HG03354 (cell line): ENCODE data around the gene SEC14L2.

ENCODE experiments used
- ATAC-seq: cut with Tn5 transposase; IDR thresholded peaks from one replicate; pipeline ENCODE4 v1.9.1; 2021; ENCODE audit warnings: mild to moderate bottlenecking; ENCODE audit not compliant: unreplicated experiment, poor library complexity, severe bottlenecking

The SEC14L2 gene

DNA sequence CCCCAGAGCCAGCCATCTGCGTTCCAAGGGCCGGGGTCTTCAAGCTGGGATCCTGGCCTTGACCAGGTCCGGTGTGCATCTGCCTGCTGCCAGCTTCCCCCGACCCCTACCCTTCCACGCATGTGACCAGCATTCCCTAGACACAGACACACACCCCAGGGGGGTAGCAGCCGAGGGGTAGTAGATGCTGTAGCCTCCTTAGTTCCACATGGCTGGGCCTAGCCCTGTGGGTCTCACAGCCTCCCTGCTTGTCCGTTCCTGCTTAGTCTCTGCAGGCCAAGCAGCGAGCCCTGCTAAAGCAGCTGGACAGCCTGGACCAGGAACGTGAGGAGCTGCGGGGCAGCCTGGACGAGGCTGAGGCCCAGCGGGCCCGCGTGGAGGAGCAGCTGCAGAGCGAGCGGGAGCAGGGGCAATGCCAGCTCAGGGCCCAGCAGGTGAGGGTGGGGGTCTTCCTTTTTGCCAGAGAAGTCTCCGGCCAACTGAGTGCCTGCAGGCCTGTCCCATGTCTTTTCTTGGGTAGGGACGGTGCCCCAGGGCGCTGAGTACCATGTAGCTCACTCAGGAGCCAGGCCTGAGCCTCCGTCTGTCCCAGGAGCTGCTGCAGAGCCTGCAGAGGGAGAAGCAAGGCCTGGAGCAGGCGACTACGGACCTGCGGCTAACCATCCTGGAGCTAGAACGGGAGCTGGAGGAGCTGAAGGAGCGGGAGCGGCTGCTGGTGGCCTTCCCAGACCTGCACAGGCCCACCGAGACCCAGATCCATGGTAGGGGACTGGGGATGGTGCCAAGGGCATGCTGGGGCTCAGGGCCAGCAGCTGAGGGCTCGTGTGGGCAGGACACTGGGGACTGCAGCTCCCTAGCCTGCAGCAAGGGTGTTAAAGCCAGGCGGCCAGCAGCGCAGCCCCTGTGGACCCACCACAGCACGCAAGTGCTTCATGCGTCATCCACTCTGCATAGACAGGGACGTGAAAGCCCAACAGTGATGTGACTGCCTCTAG, 23.2 kb upstream of the SEC14L2 start:
- no peak for ATAC-seq

DNA sequence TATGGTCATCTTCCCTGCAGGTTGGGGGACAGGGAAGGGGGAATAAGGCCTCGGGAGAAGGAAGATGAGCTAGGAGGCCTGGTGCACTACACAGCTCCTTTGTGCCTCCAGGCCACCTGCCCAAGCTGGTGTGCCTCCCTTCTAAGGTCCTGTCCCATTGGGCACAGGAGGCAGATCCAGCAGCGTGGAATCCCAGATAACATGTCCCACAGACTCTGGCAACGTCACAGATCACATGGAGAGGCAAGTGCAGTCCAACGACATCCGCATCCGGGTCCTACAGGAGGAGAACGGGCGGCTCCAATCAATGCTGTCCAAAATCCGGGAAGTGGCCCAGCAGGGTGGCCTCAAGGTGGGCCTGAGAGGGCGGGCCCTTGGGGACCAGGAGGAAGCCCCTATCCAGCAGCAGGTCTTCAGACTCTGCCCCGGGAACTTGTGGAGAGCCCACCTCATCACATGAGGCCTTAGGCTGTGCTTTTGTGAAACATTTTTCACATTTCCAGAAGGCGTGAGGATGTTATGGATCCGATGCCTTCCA, 21.4 kb upstream of the SEC14L2 start:
- no peak for ATAC-seq

DNA sequence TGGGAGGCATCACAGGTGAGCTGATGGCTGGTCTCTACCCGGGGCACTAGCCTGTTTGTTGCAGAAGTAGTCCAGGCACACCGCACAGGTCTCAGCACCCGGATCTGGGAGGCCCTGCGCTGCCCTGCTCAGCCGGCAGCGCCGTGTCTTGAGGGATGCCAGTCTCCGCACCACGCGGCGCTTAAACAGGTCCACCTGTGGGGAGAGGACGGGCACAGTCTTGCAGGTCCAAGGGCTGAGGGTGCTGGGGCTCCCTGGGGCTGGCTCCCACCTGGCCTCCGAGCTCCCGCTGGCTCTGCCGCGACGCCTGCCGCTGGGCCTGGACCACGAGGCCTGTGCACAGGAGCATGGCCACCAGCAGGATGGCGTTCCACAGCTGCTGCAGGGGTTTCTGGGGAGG, 16.8 kb upstream of the SEC14L2 start:
- ATAC-seq, result no peak

DNA sequence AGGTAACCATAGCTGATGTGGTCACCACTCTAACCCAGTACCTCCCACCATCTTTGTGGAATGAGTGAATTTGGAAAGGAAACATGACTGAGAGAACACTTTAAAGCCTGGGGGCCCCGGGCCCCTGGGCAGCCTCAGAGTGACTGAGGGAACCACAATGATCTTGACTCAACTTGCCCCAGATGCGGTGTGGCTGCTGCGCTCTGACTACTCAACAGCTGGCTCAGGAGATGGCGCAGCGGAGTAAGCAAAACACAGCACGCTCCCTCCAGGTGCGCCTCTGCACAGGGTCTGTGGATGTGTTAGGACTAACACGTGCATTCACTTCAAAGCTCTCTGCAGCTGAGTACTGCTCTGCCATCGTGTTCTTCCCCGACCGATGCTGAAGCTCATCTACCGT, 15.6 kb upstream of the SEC14L2 start:
- no peak for ATAC-seq

DNA sequence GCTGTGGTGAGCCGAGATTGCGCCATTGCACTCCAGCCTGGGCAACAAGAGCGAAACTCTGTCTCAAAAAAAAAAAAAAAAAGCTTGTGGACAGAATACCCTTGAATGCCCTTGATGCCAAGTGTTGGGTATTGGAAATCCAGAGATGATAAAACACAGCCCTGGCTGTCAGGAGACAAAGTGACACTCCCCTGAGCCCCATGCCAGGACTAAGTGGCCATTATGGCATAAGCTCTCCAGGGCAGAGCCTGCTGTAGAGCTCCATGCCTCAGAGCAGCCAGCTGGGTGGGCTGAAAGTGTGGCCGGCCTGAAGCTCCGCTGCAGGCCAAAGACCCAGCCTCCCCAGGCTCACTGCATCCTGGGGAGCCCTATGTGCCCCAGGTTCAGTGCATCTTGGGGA, 14.5 kb upstream of the SEC14L2 start:
- no peak for ATAC-seq

DNA sequence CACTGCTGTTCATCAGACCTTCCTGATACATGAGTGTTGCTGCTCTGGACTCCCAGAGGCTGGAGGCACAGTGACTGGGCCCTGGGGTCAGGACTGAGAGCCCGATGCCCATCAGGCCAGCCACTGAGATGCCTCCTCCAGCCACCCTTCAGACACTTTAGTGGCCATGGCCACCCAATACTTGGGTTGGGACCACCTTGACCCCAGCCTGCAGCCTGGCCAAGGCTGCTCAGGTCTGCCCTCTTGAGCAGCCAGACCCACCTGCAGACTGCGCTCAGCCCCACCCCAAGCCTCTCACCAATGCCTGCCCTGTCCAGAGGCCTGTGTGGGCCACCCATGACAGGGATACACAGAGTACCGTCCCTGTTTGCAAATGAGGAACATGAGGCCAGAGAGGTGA, 13.8 kb upstream of the SEC14L2 start:
- ATAC-seq, result no peak

DNA sequence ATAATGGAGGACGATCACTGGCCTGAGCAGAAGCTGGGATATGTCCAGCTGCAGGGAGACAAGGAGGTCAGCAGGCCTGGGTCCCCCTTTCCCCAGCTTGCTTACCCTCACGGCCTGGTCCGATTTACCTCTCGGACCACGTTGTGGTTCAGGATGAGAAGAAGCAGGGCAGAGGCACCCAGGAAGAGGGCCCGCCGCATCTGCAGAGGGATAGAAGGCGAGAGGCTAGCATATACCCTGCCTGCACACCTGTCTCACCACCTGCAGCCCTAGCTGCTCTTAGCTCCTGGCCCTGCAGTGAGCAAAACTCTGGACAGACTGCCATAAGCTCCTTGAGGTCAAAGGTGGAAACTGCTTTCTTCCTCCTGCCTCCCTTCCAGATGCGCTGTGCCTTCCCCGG, 10.9 kb upstream of the SEC14L2 start:
- no peak for ATAC-seq

DNA sequence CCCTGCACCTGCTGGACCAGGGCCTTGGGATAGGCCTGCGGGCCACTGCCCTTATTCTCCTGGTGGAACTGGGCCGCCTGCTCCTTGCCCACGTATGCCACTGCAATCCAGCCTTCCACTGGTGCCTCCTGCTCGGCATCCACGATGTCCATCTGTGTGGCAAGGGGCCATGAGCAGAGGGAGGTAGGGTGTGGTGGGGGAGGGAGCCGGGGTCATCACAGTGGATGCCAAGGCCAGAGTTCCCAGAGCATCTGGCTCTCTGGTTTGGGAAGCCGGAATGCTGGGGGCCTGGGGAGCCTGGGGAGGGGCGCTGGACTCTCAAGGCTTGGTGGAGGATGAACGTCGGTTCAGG, 10.2 kb upstream of the SEC14L2 start:
- ATAC-seq, result no peak

DNA sequence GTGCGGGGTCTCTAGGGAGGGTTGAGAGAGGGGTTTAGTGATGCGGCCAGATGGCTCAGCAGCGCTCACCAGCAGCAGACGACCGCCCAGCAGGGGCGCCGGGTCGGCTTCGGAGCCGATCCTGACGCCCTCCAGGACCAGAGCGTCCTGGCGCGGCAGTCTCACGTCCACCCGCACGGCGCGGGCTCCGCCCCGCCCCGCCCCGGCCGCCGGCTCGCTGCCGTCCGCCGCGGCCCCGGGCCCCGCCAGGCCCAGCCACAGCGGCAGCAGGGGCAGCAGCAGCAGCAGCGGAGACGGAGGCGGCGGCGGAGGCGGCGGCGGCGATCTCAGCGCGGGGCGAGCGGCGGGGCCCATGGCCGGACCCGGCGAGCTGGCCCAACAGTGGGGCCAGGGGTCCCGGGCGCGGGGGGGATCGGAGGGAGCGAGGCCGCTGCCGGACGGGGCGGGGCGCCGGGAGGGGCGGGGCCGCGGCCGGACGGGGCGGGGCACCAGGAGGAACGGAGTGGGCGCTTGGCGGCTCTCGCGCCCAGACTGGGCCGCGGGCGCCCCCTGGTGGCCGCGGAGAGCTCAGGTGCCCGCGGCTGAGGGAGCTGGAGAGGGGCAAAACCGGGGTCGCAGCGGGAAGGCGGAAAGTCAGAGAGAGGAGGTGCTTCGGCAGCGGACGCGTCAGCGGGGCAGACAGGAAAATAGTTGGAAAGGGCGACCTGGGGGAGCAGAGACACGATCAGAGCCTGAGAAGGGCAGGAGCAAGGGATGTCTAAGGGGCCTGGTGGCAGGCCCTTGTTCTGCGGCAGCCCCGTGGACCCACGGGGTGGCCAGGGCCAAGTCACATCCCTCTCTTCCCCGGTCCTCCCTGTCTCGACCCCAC, 9.6 kb upstream of the SEC14L2 start, which contains the start of gene RNF215:
RNF215 (minus strand) TSS at position 452 of the 868 bp plus-strand sequence; CDS start at position 354, 98 bp downstream.
- ATAC-seq, result peak; percentile 69

DNA sequence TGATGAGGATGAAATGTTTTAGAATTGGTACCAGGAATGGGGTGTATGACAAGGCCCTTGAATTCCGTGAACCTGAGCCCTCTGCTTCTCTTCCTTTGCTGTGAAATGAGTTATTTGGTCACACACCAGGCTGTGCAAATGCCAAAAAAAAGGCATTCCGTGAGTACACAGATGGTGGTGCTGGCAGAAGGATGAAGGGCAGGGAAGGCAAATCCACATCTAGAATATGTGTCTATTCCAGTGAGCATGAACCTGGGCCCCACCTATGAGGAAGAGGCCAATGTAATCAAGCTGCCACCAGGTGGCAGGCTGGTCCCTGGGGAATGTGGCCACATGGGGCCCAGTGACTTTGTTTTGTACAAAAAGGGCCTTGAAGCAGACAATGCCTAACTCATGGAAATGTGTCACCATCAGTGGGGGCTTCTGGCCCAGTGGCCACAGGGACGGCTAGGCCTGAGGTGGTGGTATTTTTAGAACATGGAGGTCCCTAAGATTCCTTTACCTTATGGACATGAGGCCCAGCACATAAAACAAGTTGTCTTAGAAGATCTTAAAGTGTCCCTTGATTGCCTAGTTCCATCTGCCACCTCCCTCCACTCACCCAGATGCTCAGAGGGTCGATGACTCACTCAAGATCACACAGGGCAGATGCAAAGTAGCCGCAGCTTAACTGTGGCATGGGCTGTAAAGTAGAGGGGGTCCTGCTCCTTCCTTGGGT, 5.7 kb upstream of the SEC14L2 start:
- ATAC-seq, result no peak

DNA sequence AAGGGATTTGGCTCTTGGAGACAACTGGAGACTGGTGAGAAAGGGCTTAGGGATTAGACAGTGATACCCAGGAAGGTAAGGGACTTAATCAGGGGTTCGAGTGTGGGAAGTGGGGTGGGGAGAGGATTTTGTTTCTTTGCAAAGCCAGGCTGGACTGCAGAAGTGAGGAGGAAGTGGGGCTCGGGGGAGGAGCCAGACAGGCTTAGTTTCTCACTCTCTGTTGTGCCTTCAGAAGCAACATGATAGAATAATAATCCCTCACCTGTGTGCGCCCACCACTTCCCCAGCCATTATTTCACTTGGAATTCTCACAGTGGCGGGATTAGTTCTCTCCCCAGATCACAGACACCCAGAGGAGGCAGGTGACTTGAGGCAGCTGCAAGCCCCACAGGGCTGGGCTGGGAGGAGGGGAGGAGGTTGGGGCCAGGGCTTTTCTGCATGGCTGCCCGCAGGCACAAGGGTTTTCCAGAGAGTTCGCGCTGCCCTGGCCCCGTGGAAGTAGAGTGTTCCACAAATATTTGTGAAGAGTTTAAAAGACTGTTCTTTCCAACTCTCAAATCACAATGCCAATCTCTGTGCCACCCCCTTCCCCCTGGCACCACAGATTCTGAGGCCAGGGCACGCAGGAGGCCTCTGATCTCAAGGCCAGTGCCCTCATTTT, 4.0 kb upstream of the SEC14L2 start:
- no peak for ATAC-seq

DNA sequence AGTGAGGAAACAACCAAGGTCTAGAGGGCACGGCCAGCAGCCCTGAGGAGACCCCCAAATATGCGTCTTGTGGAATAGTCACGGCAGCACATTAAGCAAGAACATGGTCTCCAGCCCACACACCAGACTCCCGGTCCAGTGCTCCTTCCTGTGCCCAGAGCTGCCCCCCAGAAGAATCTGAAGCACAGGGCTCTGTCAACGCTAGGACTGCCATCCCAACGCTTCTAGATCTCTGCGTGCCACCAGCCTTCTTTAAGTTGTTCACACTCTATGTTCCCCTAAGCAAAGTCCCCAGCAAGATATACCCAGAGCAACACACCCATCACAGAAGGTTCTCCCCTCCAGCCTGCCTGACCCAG, 3.5 kb upstream of the SEC14L2 start:
- no peak for ATAC-seq

DNA sequence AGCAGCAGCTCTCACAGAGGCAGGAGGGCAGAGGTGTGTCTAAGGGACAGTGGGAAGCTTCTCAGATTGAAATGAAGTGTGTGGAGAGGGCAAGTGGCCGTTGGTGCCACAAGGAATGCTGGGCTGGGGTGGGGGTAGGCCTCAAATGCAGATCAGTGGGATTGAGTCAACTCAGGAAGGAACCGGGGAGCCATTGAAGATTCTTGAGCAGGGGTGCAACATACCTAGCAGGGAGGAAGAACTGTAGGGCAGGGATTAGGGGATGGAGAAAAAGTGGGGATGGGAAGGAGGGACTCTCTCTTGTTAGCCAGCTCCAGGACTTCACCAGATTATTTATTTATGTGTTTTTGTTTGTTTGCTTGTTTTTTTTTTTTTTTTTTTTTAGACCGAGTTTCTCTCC, 2.9 kb upstream of the SEC14L2 start:
- ATAC-seq, result no peak

DNA sequence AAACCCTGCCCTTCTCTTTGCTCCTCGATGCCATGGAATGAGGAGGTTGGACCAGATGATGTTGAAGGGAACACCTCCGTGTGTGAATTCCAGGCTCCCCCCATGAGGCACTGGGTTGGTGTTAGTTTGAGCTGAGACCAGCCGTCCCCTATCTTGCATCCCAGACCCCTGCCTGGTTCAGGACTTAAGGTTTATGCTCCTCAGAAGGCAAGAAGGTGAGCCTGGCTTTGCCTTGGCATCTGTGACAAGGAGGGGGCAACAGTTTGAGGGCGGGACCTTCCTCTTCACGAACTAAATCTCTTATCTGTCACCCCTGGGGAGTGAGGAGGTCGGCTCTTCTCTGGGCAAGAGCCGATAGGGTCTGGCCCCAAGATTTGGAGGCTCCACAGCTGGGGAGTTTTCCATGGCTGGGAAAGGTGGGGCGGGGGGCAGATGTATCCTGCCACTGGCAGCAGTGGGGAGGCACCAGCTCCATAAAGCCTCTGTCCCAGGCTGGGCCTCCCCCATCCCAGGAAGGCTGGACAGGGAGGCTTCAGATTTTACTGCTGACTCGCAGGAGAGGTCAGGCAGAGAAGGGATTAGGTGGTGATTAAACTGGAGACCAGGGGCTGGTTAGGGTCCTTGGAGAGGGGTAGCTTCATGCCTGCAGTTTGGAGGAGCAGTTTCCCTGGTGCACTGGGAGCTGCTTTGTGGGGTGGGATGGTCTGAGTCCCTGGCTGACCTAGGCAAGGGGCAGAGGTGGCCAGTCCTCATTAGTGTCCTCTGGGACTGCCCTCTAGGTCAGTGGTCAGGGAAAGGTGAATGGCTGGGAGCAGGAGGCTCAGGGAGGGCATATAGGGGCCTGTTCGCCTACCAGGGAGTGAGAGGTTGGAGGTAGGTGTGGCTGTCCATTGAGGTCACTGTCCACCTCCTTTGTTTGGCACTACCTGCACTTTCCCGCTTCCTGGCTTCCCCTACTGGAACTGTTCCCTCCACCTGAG, 1.1 kb downstream of the SEC14L2 start:
- ATAC-seq, result no peak

DNA sequence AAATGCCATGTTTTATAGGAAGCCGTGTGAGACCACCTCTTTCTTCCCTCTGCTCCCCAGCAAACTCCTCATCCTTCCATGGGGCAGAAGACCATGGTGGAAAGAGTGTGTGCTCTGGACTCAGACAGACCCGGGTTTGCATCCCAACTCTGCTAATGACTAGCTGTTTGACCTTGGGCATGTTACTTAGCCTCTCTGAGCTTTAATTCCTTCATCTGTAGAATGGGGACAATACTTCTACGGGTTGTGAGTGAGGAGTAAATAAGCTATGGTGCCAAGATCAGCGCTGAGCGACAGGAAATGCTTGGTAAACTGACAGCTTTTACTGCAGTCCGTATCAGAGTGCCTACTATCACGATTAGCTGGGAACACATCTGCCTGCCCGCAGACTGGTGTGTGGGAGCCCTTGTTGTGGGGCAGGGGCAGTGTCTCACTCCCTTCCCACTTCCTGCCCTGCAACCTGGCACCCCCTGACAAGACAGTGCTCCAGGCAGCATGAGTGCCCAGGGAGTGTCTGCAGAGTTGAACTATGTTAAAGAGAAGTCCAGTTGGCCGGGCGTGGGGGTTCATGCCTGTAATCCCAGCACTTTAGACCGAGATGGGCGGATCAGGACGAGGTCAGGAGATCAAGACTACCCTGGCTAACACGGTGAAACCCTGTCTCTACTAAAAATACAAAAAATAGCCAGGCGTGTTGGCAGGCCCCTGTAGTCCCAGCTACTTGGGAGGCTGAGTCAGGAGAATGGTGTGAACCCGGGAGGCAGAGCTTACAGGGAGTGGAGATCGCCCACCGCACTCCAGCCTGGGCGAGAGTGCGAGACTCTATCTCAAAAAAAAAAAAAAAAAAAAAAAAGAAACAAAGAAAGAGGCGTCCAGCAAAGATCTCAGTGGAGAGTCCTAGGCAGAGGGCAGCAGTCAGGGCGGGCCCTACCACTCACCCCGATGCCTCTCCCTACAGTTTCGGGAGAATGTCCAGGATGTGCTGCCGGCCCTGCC, 2.2 kb downstream of the SEC14L2 start:
- no peak for ATAC-seq

DNA sequence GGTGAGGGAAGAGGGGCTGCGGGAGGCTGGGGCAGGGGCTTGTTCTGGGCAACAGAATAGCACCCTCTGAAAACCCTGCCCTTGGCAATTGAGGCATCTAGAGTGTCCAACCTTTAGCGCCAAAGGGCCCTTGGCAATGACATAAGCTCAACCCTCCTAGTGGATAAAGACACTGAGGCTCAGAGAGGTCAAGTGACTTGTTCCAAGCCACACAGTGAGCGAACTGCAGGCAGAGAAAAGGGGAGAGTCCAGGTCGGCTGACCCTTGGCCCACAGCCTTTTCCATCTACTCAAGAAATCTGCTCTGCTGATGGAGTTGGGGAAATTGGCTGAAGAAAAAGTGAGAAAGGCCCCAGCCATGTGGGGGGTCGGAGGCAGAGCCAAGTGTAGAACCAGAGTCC, 2.9 kb downstream of the SEC14L2 start:
- ATAC-seq, result no peak

DNA sequence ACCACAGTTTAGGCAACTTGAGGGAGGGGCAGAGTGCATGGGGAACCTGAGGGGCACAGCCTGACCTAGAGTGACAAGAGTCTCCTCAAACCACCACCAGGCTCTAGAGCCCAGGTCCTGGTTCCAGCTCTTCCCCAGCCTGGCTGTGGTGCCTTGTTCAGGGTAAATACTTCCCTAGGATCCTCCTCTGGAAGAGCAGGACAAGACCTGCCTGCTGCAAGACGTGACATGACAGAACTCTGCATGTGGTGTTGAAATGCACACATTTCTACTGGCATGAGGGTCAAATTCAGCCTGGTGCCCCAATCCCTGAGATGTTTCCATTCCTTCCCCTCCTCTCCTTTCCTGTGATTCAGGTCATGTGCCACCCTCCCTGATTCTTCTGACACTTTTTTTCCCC, 3.3 kb downstream of the SEC14L2 start:
- ATAC-seq, result no peak
